NCI-H146 treated with DMSO at 0.1 percent for 48 hours (cell line): ENCODE measurements around the gene SLFNL1.

Experiments
- DNase-seq: peaks from one replicate; lab custom pipeline; 2025; ENCODE audit not compliant: unreplicated experiment; lab: John Stamatoyannopoulos, UW

Gene SLFNL1

DNA sequence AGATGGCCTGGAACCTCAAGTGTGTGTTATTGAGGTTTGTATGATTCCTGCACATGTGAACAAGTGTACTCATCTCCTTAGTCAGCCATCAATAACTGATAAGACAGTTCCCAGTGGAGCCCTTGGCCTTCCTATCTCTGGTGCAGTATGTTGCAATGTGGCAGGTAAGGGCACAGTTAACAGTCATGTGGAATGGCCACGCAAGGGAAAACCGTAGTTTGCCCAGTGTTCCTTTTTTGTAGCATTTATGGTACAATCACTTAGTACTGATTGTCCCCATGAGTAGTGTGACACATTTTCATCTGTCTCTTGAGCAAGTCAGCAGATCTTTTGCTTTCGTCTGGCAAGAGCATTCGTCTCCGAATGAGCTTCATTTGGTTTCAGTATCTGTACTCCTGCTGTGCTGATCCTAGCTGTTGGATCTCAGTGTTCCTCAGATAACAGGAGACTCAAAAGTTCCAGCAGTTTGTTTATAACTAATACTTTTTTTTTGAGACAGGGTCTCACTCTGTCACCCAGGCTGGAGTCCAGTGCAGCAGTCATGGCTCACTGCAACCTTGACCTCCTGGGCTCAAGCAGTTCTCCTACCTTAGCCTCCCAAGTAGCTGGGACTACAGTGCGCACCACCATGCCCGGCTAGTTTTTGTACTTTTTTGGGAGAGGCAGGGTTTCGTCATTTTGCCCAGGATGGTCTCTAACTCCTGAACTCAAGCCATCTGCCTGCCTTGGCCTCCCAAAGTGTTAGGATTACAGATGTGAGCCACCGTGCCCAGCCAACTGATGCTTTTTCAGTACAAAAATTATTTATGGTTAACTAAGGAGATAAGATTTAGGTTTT, 33.9 kb downstream of the SLFNL1 start:
- no peak for DNase-seq

DNA sequence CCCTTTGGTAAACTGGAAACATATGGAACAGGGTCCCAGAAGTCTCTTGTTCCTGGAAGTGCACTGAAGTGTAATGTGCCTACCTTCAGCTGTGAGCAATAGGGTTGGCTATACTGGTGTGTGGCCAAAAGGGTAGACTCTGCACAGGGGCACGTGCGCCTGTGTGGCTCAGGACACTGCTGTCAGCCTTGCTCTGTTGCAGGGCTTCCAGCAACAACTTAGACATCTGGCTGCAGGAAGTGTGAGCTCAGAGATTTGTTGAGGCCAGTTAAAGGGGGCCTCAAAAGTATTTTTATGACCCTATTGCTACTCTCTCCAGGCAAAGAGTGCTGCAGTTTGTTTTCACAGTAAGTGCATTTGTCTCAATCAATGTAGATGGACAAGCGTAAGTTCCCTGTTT, 34.6 kb downstream of the SLFNL1 start:
- DNase-seq = no peak

DNA sequence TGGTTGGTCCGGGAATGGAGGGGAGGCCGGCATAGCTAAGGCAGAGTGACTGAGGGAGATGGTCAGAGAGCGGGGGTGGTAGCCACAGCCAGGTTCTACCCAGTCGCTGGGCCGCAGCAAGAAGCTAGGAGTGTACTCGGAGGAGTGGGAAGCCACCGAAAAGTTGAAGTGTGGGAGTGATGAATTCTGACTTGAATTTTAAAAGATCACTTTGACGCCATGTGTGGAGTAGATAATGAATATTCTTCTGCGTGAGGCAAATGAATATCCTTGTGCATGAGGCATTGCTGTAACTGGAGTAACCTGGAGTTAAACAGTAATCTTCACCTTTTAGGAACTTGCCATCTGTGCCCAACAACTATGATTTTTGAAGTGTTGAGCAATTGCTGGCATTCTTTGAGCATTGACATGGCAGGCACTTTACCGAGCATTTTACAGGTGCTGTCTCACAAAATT, 35.2 kb downstream of the SLFNL1 start:
- DNase-seq = no peak

DNA sequence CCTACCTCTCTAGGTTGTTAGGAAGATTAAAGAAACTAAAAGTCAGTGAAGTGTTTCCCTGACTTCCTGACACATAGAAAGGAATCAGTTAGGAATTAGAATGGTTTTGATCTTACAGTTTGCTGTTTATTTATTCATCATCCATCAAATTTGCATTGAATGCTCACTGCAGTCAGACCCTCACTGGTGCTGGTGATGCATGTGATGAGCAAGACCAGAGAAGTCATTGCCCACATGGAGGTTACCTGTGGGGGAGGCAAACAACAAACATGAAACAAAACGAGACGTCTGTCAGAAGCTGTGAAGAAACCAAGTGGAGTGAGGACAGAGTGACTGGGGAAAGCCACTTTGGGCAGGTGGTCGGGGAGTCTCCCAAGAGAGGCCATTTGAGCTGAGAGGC, 35.6 kb downstream of the SLFNL1 start:
- no peak for DNase-seq

GRCh38 chr1:40985161-40985560, 36.4 kb downstream of the SLFNL1 start:
- no peak for DNase-seq

DNA sequence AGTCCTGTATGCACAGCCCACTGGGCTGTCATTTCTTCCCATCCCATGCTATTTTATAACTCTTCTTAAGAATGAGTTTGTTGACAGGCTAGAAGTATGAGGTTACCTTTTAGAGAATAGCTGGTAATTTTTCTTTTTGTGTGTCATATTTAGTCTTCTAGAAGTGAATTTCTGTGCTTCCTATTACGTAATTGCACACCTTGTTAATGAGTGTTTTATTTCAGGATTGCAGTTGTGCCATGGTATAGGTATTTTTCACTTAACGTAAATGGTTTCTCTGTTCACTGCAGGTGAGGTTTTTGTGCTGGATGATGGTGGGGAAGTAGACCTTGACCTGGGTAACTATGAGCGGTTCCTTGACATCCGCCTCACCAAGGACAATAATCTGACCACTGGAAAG, 37.0 kb downstream of the SLFNL1 start:
- DNase-seq = no peak

GRCh38 chr1:40984066-40984465, 37.5 kb downstream of the SLFNL1 start:
- no peak for DNase-seq

- no peak for DNase-seq
These were observed 38.2 kb downstream of the SLFNL1 start for GRCh38 chr1:40983286-40983685.

DNA sequence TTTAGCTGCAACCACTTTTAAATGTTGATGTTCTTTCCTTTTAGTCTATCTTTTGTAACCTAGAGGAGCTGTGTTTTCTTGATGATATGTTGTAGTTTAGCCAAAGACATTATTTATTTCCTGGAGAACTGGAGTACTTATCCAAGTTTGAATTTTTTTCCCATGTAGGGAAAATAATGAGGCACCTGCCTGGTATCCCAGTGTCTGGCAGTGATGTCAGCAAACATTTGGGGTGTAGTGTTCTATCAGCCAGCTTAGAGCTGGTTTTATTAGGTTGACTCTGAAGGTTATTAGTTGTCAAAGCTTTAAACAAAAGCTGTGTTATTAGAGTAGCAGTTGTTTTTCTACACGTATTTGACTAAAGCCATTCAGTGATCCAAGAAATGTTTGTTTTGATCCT, 38.8 kb downstream of the SLFNL1 start:
- no peak for DNase-seq

DNA sequence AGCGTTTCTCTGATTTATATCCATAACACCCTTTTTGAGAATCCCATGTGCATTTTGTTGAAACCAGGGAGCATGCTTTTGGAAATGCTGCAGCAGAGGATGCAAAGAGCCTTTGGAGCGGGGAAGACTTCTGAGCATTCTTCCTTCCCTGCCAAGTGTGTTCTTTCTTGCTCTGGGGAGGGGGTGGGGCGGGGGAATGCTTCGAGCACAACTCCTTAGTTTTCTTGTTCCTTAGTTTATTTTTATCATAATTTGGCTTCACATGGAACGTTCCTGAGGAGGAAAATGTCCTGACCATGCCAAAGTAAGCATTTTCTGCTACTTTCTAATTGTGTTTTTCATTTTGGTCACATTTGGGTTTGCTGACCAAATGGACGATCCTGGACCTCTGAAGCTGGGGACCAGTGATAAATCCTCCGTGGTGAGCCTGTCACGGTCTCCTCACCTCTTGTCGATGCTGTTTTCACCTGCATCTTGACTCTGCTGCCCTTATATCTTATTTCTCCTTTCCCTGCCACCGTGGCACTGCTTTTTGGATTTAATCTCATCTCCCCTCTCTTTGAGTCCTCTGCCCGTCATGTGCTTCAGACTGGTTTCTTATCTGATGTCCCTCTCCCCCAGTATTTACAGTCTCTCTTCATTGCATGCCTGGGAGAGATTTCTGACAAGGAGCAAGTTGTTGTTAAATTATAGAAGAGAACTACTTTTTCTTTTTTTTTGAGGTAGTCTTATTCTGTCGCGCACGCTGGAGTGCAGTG, 39.7 kb downstream of the SLFNL1 start:
- DNase-seq = no peak

- no peak for DNase-seq
These were observed 40.9 kb downstream of the SLFNL1 start for GRCh38 chr1:40980453-40981121.

GRCh38 chr1:40980068-40980452, 41.5 kb downstream of the SLFNL1 start:
- no peak for DNase-seq

DNA sequence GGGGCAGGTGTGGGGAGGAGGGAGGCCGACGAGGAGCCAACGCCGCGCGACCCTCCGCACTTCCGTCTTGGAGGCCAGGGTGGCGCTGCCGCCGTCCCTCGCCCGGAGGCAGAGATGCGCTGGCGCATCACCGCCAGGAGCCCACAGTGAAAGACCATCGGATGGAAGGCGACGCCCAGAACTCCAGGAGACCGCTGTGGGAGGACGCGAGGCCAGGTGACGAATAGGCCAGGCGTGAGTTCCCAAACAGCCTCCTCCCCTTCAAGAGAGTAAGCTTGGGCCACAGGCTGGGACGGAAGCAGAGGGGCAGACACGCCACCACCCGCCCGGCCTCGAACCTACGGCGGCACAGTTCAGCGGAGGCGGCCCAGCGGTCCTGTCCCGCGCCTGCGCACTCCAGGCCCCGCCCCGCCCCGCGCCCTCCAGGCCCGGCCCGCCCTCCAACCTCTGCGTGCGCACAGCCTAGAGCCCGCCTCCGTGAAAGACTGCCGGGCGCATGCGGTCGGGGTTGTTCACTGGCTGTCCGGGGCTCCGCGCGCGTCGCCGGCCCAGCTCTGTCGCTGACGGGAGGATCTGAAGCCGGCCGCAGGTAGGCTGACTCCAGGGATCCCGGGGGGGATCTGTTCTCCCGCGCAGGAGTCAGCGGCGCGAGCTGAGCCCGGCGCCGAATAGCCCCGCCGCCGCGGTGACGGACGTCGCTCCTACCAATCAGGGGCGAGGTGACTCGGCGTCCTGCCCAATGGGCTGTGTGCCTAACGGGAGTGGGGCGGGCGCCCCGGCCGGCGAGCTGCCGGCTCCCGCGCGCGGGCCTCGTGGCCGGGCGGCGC, 42.1 kb downstream of the SLFNL1 start, which contains the start of gene CTPS1:
Gene CTPS1, plus strand, starts transcription at position 456 of the 827 bp plus-strand sequence. CDS start 3,595 bp downstream, outside the sequence.
- peak; percentile 76 for DNase-seq

GRCh38 chr1:40978886-40979240, 42.7 kb downstream of the SLFNL1 start:
- no peak for DNase-seq

GRCh38 chr1:40977716-40978115, 43.8 kb downstream of the SLFNL1 start:
- DNase-seq = no peak

DNA sequence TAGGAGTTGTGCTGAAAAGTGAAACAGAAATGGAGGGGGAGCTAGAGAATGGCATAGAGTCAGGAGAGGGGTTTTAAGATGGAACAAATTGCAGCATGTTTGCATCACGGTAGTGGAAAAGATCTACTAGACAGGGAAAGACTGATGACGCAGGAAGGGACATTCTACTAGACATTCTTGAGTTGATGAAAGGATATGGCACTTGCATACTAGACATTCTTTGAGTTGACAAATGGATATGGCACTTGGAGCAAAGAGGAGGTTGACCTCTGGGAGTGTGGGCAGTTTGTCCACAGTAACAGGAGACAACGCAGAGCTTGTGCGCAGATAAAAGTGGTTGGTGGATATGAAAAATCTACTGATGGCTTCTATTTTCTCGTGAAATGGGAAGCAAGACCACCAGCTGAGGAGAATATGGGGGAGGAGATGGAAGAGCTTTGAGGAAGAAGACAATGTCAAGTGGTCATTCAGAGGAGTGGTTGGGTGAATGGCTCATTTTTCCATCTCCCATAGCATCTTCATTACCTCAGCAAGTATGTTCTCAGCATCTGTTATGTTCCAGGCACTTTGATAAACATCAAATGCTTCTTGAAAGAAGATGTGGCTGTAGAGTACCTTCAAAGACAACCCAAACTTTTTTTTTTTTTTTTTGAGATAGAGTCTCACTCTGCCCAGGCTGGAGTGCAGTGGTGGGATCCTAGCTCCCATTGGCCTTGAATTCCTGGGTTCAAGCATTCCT, 44.4 kb downstream of the SLFNL1 start:
- no peak for DNase-seq

DNA sequence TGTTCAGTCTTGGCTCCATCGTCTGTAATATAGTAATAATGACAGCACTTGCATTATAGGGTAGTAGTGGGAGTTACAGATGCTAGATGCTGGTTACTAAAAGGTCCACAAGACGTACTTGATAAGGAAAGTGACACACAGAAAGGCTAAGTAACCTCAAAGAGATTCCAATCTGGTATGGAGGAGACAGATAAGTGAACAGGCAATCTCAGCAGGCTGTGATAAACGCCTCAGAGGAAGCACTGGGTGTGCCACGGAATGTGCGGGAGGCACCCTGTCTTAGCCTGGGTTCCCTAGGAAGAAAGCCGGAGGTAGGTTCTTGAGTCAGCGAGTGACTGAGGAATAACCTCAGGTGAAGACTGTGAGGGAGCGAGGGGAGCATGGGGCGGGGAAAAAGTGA, 46.6 kb downstream of the SLFNL1 start:
- DNase-seq = no peak

DNA sequence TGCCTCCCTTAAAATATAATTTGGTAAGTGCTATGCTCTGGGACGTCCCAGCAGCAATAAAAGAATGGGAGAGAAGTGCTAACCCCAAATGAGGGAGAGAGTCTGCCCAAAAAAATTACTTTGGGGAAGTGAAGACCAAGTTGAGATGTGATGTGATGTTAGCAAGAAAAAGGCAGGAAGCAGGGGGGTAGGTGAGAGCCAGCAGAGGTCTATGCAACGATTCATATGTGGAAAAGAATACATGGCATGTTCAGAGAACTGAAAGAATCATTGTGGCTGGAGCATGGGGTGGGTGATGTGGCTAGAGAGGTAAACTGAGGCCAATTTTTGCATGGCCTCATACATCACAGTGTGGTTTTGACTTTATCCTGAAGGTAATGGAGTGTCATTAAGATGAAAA, 47.6 kb downstream of the SLFNL1 start:
- DNase-seq = no peak

- no peak for DNase-seq
These were observed 49.6 kb downstream of the SLFNL1 start for GRCh38 chr1:40971966-40972365.

DNA sequence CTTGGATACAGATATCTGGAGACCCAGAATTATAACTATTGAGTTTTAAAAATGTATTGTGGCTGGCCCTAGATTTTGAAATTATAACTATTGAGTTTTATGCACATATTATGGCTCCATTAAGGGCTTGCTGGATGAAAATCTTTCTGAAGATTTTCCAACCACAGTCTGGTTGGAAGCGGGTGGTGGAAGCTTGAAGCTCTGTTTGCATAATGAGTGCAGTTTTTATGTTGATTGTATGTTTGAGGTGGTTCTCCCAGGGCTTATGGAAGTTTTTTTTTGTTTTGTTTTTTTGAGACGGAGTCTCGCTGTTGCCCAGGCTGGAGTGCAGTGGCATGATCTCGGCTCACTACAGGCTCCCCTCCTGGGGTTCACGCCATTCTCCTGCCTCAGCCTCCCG, 52.1 kb downstream of the SLFNL1 start:
- DNase-seq = no peak
